Left ventricle myocardium inferior (tissue), 1 donor: ENCODE data around the gene TESPA1. TPM values are rescaled to one million over a fixed set of nuclear protein-coding genes. Genes with fewer than 3 reads are reported as not detected.
A peak's percentile ranks its signal among the peaks of the same experiment; 100 is the strongest.

Experiments used
- DNase-seq: peaks from one replicate; pipeline ENCODE4 v3.0.0-alpha.2; 2020
- H3K27ac ChIP-seq: fragments of 200-600 bp; replicated peaks from 2 replicates; pipeline ENCODE4 v1.8.0; 2021
- H3K27me3 ChIP-seq: fragments of 200-600 bp; 2 replicates; pipeline ENCODE4 v1.8.0; 2021; ENCODE audit warnings: low read depth
- H3K36me3 ChIP-seq: fragments of 200-600 bp; 2 replicates; pipeline ENCODE4 v1.8.0; 2021
- H3K4me1 ChIP-seq: fragments of 200-600 bp; 2 replicates; pipeline ENCODE4 v1.8.0; 2021
- H3K4me3 ChIP-seq: fragments of 200-600 bp; 2 replicates; pipeline ENCODE4 v1.8.0; 2021; ENCODE audit warnings: mild to moderate bottlenecking, moderate library complexity
- H3K9me3 ChIP-seq: fragments of 200-600 bp; replicated peaks from 2 replicates; pipeline ENCODE4 v1.8.0; 2021
- intact Hi-C: fragments of 100-400 bp; cut with micrococcal nuclease; formaldehyde crosslinking; loops from one replicate; pipeline ENCODE4 v1.11.0; 2022
- total RNA-seq: library from RNA; stranded (reverse); fragmentation: NEBNext Ultra II Directional; extraction: Animal tissue kit (Norgen Biotek cat#: 25700); gene quantifications from one replicate; pipeline ENCODE4 v1.2.1, GENCODE V29; 2021
- TF ChIP-seq, protein P1 (sequence below): fragments of 200-600 bp; IDR thresholded peaks from 2 replicates; pipeline ENCODE4 v1.8.0; 2021; ENCODE audit warnings: antibody characterized with exemption, mild to moderate bottlenecking, borderline replicate concordance
- donor health status: DM: no; HTN: yes; CAD: no; lungs with severe emphysema.

Gene TESPA1
- total RNA-seq, 1 donor from 2014 or later, result 0.27 TPM

DNA sequence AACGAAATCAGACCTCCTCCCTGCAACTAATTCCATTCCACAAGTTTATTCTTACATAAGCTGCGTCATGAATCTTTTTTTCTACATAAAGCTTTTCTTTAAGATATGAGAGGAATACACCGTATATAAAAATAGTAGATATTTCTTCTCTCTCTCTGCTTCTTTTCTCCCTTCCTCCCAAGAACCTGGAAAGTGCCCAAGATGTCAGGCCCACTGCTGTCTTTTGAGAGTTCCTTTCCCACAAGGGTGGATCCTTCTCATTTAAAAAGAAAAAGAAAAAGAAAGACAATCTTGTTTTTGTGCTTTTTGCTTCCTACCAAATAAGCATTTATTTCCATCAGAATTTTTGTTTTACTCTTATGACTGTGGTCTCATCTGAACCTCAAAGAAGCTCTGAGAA is 11.0 kb downstream of the TESPA1 start:
- Histone ChIP-seq H3K9me3 (no peaks in the 10 kb centered on the region), H3K4me1 (peaks cover 8% of the 10 kb centered on the region), H3K4me3 (no peak overlapping the region), H3K36me3 (no peaks in the 10 kb centered on the region), H3K27me3 (peaks cover 27% of the 10 kb centered on the region), H3K27ac (peak overlapping the region; percentile 28)
- intact Hi-C loops, result no loop called here
- TF ChIP-seq, protein P1, sequence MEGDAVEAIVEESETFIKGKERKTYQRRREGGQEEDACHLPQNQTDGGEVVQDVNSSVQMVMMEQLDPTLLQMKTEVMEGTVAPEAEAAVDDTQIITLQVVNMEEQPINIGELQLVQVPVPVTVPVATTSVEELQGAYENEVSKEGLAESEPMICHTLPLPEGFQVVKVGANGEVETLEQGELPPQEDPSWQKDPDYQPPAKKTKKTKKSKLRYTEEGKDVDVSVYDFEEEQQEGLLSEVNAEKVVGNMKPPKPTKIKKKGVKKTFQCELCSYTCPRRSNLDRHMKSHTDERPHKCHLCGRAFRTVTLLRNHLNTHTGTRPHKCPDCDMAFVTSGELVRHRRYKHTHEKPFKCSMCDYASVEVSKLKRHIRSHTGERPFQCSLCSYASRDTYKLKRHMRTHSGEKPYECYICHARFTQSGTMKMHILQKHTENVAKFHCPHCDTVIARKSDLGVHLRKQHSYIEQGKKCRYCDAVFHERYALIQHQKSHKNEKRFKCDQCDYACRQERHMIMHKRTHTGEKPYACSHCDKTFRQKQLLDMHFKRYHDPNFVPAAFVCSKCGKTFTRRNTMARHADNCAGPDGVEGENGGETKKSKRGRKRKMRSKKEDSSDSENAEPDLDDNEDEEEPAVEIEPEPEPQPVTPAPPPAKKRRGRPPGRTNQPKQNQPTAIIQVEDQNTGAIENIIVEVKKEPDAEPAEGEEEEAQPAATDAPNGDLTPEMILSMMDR, result no peak
- no peak for DNase-seq

DNA sequence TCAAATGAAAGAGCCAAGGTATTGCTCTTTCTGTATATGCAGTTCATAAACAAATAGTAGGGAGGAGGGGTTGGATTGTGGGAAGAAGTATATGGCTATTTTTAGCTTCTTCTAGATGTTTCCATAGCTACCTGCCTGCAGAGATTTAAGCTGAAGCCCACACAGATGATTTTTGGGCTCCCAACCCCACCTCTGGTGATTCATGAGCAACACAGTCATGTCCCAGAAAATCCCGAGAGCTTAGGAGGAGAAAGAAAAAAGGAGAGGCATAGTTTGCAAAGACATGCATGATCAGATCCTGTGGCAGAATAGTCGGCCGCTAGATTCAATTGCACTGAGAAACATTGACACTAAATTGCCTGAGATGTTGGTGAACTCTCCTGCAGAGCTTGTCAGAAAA is 13.8 kb downstream of the TESPA1 start:
- TF ChIP-seq, protein P1, result no peak
- Histone ChIP-seq H3K4me3 (no peak overlapping the region), H3K4me1 (peaks cover 8% of the 10 kb centered on the region), H3K36me3 (no peaks in the 10 kb centered on the region), H3K27me3 (peaks cover 23% of the 10 kb centered on the region), H3K9me3 (no peaks in the 10 kb centered on the region), H3K27ac (no peak overlapping the region)
- intact Hi-C loops, result no loop called here
- no peak for DNase-seq

DNA sequence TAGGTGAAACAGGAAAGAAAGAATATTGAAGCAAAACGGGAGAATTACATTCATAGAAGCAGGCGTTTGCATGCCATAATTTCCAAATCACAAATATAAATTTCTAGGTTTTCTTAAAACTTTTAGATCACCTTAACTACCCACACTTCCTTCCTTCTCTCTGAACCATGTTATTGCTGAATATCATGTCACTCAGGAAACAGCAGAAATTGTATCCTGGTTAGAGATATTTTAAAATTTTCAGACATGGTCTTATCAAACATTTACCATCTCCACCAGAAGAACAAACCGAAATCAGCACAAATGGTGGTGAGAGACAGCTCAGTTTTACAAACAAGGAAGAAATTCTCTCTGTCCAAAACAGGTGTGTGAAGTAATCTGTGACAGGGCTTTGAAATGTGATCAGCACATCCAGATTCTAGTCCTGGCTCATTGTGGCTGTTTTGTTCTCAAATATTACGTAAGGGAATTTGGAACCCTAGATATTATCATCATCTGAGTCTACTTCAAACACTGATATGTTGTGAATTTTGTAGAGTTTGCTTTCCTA is 16.3 kb downstream of the TESPA1 start:
- Histone ChIP-seq H3K36me3 (no peaks in the 10 kb centered on the region), H3K9me3 (no peaks in the 10 kb centered on the region)
- intact Hi-C loops, result no loop called here

DNA sequence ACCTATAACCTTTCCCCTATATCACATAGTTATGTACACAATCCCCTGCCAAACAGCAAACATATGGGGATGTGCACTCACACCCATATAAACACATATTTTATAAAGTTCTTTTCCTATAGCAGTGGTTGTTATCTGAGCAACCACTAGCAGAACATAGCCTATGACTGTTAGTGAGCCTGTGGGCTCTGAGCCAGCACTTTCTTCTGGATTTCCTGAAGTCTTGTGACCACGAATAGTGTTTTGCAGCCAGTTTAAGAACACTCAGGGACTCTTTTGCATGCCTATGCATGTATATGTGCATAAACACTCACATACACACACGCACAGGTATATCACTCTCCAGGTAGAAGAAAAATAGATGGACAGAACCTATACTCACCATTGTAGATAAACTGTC is 17.1 kb downstream of the TESPA1 start:
- Histone ChIP-seq H3K27me3 (peaks cover 53% of the 10 kb centered on the region), H3K4me3 (no peak overlapping the region)

More for the DNA sequence above, 16.3 kb downstream of the TESPA1 start:
- H3K4me1 ChIP-seq, result peaks cover under 1% of the 10 kb centered on the region
- DNase-seq, result no peak
- peaks cover 45% of the 10 kb centered on the region for H3K27me3 ChIP-seq
- H3K4me3 ChIP-seq, result no peak overlapping the region
- H3K27ac ChIP-seq, result no peak overlapping the region
- TF ChIP-seq, protein P1, result no peak

DNA sequence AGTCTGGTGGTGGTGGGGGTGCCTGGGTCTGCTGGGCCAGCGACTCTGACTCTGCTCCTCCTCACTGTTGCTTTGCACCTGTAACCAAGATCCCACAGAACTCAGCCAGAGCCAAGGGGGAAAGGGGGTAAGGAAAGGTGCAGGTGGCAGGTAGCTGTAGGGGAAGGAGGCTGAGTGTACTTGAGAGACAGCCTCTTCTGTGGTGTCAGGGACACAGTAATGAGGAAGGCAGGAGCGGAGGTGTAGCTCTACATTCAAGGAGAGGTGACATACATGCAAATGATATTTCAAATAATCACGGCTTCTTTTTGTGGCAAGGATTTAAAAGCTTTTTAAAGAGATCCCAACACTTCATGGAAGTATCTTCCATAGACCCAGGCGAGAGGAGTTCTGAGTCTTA is 23.4 kb downstream of the TESPA1 start:
- no peaks in the 10 kb centered on the region for H3K9me3 ChIP-seq
- no peak for DNase-seq
- intact Hi-C loops, result no loop called here
- H3K4me1 ChIP-seq, result no peaks in the 10 kb centered on the region
- H3K4me3 ChIP-seq, result no peak overlapping the region
- no peaks in the 10 kb centered on the region for H3K36me3 ChIP-seq
- H3K27ac ChIP-seq, result no peak overlapping the region
- TF ChIP-seq, protein P1, result no peak
- H3K27me3 ChIP-seq, result peaks cover 81% of the 10 kb centered on the region

More for the DNA sequence above, 17.1 kb downstream of the TESPA1 start:
- TF ChIP-seq, protein P1, result no peak
- no peak overlapping the region for H3K27ac ChIP-seq
- no peaks in the 10 kb centered on the region for H3K4me1 ChIP-seq
- no peak for DNase-seq
- H3K36me3 ChIP-seq, result no peaks in the 10 kb centered on the region
- intact Hi-C loops, result no loop called here
- H3K9me3 ChIP-seq, result no peaks in the 10 kb centered on the region
